NK-92 (cell line): Measurements from ENCODE around the gene GNAT1.

Experiments
- DNase-seq: peaks from one replicate; lab custom pipeline; 2025; ENCODE audit not compliant: unreplicated experiment; lab: John Stamatoyannopoulos, UW

Gene GNAT1

DNA sequence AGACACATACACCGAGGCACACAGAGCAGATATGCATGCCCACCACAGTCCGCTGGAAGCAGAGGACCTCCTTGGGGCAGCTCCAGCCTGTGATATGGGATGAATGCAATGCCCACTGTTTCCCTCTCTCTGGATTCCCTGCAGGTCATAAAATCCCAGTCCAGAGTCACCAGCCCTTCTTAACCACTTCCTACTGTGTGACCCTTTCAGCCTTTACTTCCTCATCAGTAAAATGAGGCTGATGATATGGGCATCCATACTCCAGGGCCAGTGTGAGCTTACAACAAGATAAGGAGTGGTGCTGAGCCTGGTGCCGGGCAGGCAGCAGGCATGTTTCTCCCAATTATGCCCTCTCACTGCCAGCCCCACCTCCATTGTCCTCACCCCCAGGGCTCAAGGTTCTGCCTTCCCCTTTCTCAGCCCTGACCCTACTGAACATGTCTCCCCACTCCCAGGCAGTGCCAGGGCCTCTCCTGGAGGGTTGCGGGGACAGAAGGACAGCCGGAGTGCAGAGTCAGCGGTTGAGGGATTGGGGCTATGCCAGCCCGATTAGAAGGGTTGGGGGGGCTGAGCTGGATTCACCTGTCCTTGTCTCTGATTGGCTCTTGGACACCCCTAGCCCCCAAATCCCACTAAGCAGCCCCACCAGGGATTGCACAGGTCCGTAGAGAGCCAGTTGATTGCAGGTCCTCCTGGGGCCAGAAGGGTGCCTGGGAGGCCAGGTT is at the start of gene GNAT1:
Gene GNAT1, plus strand, starts transcription at position 675 of the 725 bp plus-strand sequence. CDS start 116 bp downstream, outside the sequence.
- DNase-seq, result no peak

DNA sequence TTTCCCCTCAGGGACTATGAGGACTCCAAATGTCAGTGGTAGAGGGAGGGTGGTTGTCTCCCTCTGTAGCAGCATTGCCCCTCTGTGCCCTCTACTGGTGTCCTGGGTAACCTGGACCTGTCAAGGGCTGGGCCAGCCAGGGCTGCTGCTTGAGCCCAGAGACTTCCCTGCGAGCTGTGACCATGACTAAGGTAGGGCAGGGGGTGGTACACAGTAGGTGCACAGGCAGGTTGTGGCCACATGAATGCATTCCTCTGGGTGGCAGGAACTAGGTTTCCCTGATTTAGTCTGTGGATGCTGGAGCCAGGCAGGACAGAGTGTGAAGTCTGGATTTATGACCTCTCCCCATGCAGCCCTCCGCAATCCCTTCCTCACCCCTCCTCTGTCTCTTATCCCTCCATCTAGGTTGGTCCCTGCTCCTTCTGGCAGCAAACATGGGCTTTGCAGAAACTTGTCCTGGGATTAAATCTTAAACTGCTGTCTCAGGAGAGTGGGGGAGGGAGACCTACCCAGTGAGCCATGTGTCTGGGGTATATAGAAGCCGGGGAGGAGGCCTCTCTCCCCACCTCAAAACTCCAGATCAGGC is 45.0 kb upstream of the GNAT1 start:
- DNase-seq, result no peak

- no peak for DNase-seq
Measured at GRCh38 chr3:50147016-50147415, 44.4 kb upstream of the GNAT1 start.

DNA sequence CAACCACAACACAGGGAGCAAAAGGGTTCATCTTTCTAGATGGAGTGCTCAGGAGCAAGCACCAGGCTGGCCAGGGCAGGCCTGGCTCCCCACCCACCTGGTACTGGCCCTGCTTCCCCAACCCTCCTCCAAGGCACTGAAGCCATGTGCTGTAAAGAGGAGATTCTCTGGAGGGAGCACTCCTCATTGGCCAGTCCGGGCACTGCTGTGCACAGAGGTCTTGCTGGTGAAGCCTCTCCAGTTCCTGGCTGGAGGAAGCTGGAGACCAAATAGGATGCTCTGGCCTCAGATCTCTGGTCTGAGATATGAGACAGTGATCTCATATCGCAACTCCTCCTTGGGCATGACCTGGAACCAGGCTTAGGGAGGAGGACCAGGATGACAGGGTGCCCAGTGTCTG is 44.0 kb upstream of the GNAT1 start:
- no peak for DNase-seq

DNA sequence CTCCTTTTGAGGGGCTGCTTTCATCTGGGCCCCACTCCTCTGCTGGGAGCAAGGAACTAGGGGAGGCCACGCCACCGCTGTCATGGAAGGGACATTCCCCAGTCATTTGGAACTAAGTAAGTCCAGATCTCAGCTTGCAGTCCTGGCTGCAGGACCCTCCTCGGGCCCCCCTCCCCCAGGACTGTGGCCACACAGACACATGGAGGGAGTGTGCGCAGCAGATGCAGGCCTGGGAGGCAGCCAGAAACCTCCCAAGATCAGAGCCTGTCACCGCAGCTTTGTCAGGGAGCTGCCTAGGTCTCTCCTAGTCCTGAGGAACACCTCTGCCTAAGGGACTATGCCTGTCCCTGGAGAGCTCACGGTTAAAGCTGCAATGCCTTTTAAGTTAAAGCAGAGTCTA is 43.5 kb upstream of the GNAT1 start:
- DNase-seq, result no peak

GRCh38 chr3:50150404-50150750 is 41.0 kb upstream of the GNAT1 start:
- no peak for DNase-seq

DNA sequence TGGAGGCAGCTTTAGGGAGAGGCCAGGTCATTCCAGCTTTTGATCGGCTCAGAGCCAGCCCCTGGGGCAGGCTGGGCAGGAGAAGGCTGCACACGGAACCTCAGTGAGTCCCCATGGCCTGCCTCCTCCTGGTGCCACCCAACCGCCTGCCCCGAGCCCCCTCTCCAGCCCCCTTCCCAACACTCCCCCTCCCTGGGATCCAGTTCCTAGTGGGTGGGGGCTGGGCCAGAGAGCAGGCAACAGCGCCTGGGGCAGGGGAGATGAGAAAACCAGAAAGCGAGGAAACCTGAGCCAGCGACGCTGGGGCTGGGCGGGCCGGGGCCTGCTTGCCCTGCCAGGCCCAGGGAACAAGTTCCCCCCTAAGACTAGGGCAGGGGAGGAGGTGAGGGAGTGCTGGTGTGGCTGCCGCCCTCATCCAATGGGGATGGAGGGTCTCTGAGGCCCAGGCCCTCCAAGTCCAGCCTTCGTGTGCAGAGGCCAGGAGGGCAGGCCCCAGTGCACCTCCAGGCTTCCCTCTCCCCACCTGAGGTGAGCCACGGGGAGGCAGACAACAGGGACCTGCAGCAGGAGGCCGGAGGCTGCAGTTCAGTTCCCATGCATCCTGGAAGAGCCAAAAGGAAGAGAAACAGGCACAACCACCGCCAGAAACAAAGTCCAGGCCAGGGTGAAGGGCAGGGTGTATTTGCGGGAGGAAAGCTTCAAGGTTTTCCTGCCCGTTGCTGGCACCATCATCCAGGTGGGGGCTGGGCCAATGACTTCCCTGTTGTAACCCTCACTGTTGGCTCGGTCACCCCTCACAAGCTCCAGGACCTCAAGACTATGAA is 40.3 kb upstream of the GNAT1 start:
- DNase-seq, result no peak

DNA sequence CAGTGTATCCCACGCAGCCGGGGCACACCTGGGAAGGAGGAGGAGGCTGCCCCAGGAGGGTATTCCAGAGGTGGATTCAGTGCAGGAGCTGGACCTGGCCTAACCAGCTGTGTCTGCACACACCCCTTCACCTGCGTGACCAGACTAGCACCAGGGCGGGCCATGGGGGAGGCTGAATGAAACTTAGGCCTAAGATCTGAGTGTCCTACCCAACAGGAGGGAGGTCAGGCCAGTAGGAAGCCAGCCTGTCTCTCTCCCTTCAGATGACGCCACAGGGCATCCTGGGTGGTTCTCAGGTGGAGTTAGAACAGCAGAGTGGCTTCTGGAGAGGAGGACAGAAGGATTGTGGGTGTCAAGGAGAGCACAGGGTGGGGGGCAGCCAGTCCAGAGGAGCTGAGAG is 39.7 kb upstream of the GNAT1 start:
- no peak for DNase-seq

DNA sequence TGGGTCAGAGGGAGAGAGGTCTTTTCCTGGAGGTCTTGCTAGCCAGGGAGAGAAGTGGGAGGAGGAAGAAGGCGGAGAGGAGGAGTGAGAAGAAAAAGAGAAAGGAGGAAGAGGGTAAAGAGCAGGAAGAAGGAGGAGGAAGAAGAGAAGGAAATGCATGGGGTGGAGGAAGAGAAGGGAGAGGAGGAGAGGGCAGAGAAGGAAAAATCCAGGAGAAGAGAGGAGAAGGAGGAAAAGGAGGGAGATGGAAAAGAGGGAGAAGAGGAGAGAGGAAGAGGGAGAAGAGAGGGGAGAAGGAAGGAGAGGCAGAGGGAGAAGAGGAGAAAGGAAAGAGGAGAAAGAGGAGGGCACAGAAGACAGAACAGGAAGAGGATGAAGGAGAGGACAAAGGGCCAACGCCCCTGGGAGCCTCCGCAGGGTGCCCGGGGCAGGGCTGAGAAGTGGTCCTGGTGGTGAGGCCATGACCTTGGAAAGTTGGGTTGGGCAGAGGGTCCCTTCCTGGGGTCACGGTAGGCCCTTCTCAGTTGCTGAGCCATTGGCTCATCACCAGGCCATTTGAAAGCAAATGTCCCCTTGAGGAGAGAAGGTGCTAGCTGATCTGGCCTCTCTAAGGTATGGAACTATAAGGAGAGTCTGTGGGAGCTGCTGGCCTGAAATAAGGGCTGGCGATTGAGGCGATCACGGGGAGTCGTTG is 37.5 kb upstream of the GNAT1 start:
- no peak for DNase-seq

- DNase-seq, result no peak
Measured at GRCh38 chr3:50154476-50154839, 37.0 kb upstream of the GNAT1 start.

- DNase-seq, result no peak
Measured at GRCh38 chr3:50154840-50155490, 36.4 kb upstream of the GNAT1 start, which contains the start of gene SEMA3F. SEMA3F (plus strand) TSS chr3:50155324; CDS start chr3:50159623, 4,299 bp downstream.

- DNase-seq, result no peak
Measured at GRCh38 chr3:50155491-50155878, 35.9 kb upstream of the GNAT1 start.

GRCh38 chr3:50155891-50156290 is 35.5 kb upstream of the GNAT1 start:
- DNase-seq, result no peak

DNA sequence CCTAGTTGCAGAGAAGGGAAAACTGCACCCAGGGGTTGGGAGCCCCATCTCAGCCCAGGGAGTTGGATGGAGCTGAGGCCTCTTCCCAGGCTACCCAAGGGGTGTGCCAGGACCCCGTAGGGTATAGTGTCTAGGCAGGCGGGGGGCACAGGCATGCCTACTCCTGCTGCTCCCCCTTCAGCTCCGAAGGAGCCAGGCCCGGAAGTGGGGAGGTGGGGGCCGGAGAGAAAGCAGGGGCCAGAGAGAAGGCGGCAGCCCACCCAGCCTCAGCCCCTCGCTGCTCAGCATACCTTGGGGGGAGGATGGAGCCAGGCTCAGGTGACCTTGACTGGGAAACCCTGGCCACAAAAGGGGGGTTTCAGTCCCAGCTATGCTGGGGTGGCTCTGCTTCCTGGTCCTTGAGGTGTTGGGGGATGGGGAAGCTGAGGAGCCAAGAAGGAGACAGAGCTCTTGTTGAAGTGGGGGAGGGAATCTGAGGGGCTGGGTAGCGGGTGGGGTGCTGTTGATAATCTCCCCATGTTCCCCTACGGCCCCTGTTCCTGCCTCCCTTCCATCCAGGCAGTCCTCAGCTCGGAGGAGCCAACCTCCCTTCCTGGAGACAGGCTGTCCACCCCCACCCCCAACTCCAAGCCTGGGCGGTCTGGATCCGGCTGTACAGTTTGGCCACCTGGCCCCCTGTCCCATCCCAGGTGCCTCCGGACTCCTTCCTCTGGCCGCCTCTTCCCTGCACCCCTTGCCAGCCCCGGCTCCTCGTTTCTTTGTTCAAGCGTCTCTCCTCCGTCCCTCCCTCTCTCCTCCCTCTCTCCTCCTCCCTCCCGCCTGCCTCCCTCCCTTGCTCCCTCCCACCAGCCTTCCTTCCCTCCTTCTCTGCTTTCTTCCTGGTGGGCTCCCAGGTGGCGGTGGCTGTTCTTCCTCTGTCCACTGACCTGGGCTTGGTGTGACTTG is 34.6 kb upstream of the GNAT1 start:
- DNase-seq, result no peak

- no peak for DNase-seq
Measured at GRCh38 chr3:50157827-50158529, 33.4 kb upstream of the GNAT1 start.

DNA sequence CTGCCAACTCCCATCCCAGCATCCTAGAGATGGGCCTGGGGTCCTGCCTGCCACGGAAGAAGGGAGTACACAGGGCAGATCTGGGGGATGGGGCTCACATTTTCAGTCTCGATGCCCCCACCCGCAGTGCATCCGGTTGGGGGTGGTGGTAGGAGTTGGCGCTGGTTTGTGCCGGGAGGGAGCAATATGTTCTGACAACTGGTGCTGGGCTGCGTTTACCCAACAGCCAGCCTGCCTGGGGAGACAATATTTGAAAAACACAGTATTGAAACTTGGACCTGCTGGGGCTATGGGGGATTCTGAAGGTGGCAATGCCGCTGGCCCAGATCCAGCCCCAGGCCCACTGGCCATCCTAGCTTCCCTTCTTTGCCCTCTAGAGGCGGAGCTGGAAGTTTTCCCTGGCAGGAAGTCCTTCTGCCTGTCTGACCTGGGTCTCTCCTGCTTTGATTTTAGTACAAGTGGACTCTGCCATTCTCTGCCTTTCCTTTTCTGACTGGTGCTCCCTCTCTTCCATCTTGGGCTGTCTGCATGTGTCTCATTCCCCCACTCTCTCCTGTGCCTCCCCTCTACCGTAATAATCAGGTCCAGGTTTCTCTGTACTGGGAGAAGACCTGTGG is 32.8 kb upstream of the GNAT1 start:
- DNase-seq, result no peak

GRCh38 chr3:50160561-50160983 is 30.8 kb upstream of the GNAT1 start:
- DNase-seq, result no peak

DNA sequence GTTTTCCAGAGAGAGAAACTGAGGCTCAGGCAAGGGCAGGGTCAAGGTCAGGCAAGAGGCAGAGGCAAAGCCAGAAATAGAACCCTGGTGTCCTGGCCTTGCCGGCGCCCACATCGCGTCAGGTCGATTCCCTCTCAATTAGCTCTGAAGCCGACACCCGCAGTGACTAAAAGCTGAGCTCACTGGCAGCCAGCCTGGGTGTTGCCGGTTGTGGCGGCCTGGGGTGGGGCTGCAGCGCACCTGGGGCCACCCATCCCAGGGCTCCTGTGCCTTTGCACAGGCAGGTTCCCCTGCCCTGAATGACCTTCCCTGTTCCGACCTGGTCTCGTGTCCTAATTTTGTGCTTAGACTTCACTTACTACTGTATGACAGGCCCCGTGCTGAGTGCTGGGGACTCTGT is 30.1 kb upstream of the GNAT1 start:
- no peak for DNase-seq
